Adrenal gland (tissue), 12 donors: Measurements from ENCODE around the gene SCN4A. TPM values are rescaled to one million over a fixed set of nuclear protein-coding genes. Genes with fewer than 3 reads are reported as not detected.
A peak's percentile ranks its signal among the peaks of the same experiment; 100 is the strongest.

Experiments used
- DNase-seq, 7 donors: peaks; one replicate each; pipeline ENCODE4 v3.0.0-alpha.2; 2019 to 2020
- H3K27ac ChIP-seq, 5 donors: fragments of 200-600 bp; sonication (generic) in 4 of 5; 1 replicate in 3 of 5; 2 replicates in 2 of 5; pipeline versions ENCODE4 v1.5.1 to v1.8.0; 2016 to 2020; ENCODE audit warnings: mild to moderate bottlenecking in 1 of 5
- H3K27me3 ChIP-seq: fragments of 200-600 bp; 2 replicates; pipeline ENCODE4 v1.8.0; 2021
- H3K36me3 ChIP-seq, 2 donors: fragments of 200-600 bp; replicated peaks in 1 of 2; 1 replicate in 1 of 2; 2 replicates in 1 of 2; pipeline versions ENCODE4 v1.5.1 to v1.8.0; 2018 to 2022
- H3K4me1 ChIP-seq, 2 donors: fragments of 200-600 bp; replicated peaks in 1 of 2; 1 replicate in 1 of 2; 2 replicates in 1 of 2; pipeline versions ENCODE4 v1.5.1 to v1.8.0; 2018 to 2021
- H3K4me3 ChIP-seq, 4 donors: fragments of 200-600 bp; sonication (generic) in 3 of 4; one replicate each; pipeline ENCODE4 v1.5.1; 2016 to 2018
- H3K9me3 ChIP-seq, 3 donors: fragments of 200-600 bp; sonication (generic) in 1 of 3; replicated peaks in 1 of 3; 1 replicate in 2 of 3; 2 replicates in 1 of 3; pipeline versions ENCODE4 v1.5.1 to v1.8.0; 2016 to 2021
- POLR2A ChIP-seq, 2 donors: fragments of 450-650 bp; IDR thresholded peaks; one replicate each; pipeline ENCODE4 v1.6.1; 2017; ENCODE audit warnings: antibody characterized with exemption in 2 of 2, mild to moderate bottlenecking in 2 of 2, moderate library complexity in 1 of 2
- WGBS, 4 donors: extraction: QIAGEN DNeasy Blood & Tissue Kit in 2 of 4; methylation state at CpG; one replicate each; pipeline versions ENCODE4 v1.1.5 to v1.1.7; 2013 to 2017; 5-methylcytosine and 5-hydroxymethylcytosine counted together
- intact Hi-C, 2 donors: fragments of 100-400 bp; cut with DNase I; formaldehyde crosslinking; loops; one replicate each; pipeline versions ENCODE4 v1.14.1 to v1.15.0; 2022 to 2023
- polyA plus RNA-seq, 3 donors: library from polyadenylated mRNA; stranded (reverse); fragments of 200-250 nt in 2 of 3; fragments of 350-450 nt in 1 of 3; fragmentation: Illumina TruSeq in 1 of 3; extraction: RNeasy Lipid Tissue Mini Kit (QIAGEN cat#74804) in 1 of 3; gene quantifications; one replicate each; pipeline ENCODE4 v1.2.3, GENCODE V29; 2013 to 2014
- total RNA-seq, 9 donors: library from RNA; depleted of rRNA in 4 of 9; stranded (reverse); fragments of >200 nt in 4 of 9; fragments of 120-200 nt in 1 of 9; fragmentation: NEBNext Ultra II Directional in 1 of 9; extraction: Animal tissue kit (Norgen Biotek cat#: 25700) in 1 of 9; gene quantifications; one replicate each; pipeline versions ENCODE4 v1.1.0 to v1.2.4, GENCODE V29; 2013 to 2023
- TF ChIP-seq, protein P1 (sequence below), 6 experiments: fragments of 450-650 bp in 4 of 6; fragments of 200-600 bp in 2 of 6; sonication (generic) in 1 of 6; IDR thresholded peaks; 1 replicate in 5 of 6; 2 replicates in 1 of 6; pipeline versions ENCODE4 v1.5.1 to v1.8.0; 2016 to 2021; ENCODE audit warnings: antibody characterized with exemption in 6 of 6, mild to moderate bottlenecking in 2 of 6, moderate library complexity in 1 of 6
- donor health status: healthy with polysubstance abuse.
- donor health status: Bipolar disorder and iron deficiency.
- donor health status: DM: yes; HTN: yes; CAD: no.
- donor health status: DM: no; HTN: no; CAD: no.
- donor health status: DM: no; HTN: no; CAD: no.
- donor health status: DM: yes; HTN: yes; CAD: no.

Gene SCN4A
- total and polyA plus RNA-seq, 12 donors, result 0.30 to 4.2 (median 1.5) TPM

DNA sequence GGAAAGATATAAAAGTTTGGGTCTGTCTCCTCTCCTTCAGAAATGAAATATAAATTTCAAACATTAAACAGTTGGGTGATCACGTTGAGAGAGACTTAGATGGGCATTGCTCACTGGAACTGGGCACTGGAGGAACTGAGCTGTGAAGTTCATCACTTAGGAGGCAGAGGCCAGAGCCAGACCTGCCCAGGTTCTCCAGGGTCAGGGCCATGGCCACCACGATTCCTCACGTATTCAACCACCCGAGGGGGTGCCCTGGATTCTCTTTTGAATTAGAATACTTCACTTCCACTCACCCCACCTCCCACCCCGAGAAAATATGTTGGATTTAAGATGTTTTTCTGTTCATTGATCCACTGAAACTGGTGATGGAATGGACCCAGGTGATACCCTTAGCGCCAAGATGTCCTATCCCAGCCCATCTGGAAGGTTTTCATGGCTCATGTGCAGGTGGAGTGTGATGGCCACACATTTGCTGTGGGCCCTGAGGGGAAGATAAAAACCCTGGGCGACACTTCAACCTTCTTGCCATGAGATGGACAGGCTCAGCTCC is 31.6 kb upstream of the SCN4A start:
- Histone ChIP-seq H3K4me3 (no peak overlapping the region), H3K9me3 (no peaks in the 10 kb centered on the region), H3K4me1 (peaks cover 3 to 26% of the 10 kb centered on the region in 2 donors), H3K27me3 (no peaks in the 10 kb centered on the region), H3K36me3 (no peaks in the 10 kb centered on the region), H3K27ac (no peak overlapping the region)
- 89 to 94% (median 93%) methylated on average over 6 to 7 of the region's 7 CpGs for WGBS, 4 donors
- DNase-seq, result peak in 3 of 7 donors; percentile 6 to 31 (median 11)
- intact Hi-C loops, result loop anchor here in 1 of 2 donors (10.0 kb wide), 1 partner anchor 79 kb away; no protein-coding TSS in a partner anchor
- TF ChIP-seq, protein P1, sequence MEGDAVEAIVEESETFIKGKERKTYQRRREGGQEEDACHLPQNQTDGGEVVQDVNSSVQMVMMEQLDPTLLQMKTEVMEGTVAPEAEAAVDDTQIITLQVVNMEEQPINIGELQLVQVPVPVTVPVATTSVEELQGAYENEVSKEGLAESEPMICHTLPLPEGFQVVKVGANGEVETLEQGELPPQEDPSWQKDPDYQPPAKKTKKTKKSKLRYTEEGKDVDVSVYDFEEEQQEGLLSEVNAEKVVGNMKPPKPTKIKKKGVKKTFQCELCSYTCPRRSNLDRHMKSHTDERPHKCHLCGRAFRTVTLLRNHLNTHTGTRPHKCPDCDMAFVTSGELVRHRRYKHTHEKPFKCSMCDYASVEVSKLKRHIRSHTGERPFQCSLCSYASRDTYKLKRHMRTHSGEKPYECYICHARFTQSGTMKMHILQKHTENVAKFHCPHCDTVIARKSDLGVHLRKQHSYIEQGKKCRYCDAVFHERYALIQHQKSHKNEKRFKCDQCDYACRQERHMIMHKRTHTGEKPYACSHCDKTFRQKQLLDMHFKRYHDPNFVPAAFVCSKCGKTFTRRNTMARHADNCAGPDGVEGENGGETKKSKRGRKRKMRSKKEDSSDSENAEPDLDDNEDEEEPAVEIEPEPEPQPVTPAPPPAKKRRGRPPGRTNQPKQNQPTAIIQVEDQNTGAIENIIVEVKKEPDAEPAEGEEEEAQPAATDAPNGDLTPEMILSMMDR (IDR thresholded peaks at IDR 0.05), result no peak
- TF ChIP-seq POLR2A (IDR thresholded peaks at IDR 0.05), result no peak

DNA sequence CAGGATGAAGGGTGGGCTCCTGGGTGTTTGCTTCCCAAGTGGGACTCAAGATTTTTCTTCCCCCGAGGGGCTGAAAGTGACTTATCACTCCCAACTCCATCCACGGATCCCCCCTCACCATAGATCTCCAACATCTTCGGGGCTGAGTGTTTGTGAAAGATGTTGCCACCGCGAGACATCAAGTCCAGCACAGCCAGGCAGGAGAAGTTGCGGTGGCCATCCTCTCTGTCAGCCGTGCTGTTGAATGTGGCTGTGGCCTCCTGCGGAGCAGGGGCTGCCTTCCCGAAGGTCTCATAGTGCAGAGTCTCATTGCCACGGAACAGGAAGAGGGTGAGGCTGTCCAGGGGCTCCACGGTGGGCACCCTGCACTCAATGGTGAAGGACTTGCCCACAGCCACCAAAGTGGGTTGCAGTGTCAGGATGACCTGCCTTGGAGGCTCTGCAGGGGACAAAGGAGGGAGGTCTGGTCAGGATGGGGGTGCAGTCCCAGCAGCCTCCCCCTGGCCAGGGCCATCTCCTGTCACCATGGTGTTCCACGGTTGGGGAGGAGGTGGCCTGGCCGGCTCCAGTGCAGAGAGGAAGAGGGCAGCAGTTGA is 30.9 kb upstream of the SCN4A start:
- Histone ChIP-seq H3K4me1 (peaks cover 3 to 21% of the 10 kb centered on the region in 2 donors), H3K36me3 (no peaks in the 10 kb centered on the region), H3K27me3 (no peaks in the 10 kb centered on the region), H3K9me3 (no peaks in the 10 kb centered on the region), H3K27ac (no peak overlapping the region), H3K4me3 (no peak overlapping the region)
- intact Hi-C loops, result loop anchor here in 1 of 2 donors (10.0 kb wide), 1 partner anchor 79 kb away; no protein-coding TSS in a partner anchor
- DNase-seq, result peak in 5 of 7 donors; percentile 5 to 39 (median 10)
- TF ChIP-seq, protein P1 (IDR thresholded peaks at IDR 0.05), result no peak
- TF ChIP-seq POLR2A (IDR thresholded peaks at IDR 0.05), result no peak
- WGBS, 4 donors, result 83 to 90% (median 85%) methylated on average over 6 to 13 of the region's 13 CpGs

DNA sequence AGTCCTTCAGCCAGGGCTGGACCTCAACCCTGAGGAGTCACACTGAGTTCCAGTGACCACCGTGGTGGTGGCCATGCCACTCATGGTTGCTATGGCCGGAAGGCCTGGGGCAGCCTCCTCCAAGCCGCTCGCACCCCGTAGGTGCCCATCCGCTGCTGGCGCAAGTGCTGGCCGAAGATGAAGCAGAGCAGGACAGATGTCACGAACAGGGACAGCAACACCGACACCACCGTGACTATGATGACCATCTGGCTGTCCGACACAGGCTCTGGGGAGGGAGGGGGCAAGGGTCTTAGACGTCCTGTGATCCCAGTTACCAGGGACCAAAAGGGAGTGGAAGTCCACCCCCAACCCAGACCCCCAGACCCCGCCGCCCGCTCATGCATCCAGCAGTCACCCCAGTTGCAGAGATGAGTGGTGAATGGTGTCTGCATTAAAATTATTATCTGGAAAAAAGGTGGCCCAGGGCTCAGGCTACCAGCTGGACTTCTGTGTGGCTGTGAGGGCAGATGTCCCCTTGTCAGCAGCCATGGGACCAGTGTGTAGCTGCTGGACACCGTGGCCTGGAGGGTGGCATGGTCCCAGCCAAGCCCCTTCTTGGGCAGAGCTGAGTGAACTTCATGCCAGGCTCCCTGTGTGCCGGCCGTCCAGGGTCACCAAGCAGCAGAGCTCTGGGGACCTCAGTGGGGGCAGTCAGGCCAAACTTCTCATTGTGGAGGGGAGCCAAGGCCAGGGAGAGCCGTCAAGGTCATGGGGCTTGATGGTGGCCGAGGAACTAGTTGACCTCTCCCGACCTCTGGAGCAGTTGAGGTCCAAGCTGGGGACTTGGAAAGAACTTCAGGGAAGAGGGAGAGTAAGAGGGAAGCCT is 30.2 kb upstream of the SCN4A start:
- TF ChIP-seq, protein P1 (IDR thresholded peaks at IDR 0.05), result no peak
- TF ChIP-seq POLR2A (IDR thresholded peaks at IDR 0.05), result no peak
- Histone ChIP-seq H3K27ac (no peak overlapping the region), H3K27me3 (peaks cover 2% of the 10 kb centered on the region), H3K4me3 (no peak overlapping the region), H3K4me1 (peaks cover 9 to 21% of the 10 kb centered on the region in 2 donors), H3K36me3 (no peaks in the 10 kb centered on the region), H3K9me3 (no peaks in the 10 kb centered on the region)
- 80 to 88% (median 85%) methylated on average over 5 to 22 of the region's 22 CpGs for WGBS, 4 donors
- peak in 4 of 7 donors; percentile 6 to 45 (median 11) for DNase-seq
- intact Hi-C loops, result loop anchor here in 1 of 2 donors (10.0 kb wide), 1 partner anchor 78 kb away; no protein-coding TSS in a partner anchor
